Measurements from ENCODE around the gene RNF19B.
A peak's percentile ranks its signal among the peaks of the same experiment; 100 is the strongest.

Gene RNF19B

DNA sequence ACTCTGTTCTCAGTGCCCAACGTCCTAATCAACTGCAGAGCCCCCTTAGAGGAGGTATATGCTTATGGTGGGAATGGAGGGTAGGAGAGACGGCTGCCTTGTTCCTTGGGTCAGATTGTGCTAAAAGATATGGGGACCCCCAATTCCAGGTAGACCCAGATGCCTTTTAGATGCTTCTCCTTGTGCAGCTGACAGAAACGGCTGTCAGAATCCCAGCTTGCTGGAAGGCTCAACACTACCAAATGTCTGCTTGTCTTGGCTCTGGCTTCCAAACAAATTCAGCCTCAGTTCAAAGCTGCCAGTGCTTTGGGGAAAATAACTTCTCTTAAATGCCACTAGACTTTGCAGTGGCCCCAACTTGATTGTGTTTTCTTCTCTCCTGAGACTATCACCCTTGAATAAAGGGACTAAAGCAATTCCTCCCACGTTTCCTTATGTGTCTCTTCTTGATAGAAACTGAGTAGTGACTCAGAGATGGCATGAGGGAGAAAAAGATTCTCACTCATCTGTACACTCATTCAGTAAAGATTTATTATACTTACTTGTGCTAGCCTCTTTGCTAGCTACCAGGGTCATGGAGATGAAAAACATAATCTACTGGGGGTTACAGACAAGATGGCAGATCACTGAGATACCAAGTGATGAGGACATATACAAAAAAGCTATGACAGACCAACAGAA lies 3.4 kb upstream of the RNF19B start:
- DNase-seq: no peak

- no peak for DNase-seq
These were observed 2.3 kb upstream of the RNF19B start for GRCh38 chr1:32966900-32967299.

DNA sequence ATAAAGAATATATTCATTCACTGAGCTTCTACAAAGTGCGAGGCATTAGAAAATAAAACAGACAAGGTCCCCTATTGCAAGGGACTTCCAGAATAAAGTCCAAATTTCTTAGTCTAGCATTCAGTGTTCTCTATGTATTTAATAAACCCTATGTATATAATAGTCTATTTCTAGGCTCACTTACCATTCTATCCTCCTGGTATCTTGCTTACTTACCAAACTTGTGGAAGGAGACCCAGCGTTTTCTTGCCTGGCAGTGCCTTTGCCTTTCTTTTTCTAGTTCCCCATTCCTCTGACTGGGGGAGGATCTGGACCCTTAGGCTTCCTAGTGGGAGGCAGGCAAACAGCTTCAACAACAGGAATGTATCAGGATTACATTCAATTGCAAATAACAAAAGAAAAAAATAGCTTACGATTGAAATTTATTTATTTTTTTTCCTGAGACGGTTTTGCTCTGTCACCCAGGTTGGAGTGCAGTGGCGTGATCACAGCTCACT lies 690 bp upstream of the RNF19B start:
- no peak for DNase-seq

GRCh38 chr1:32963746-32964460 lies 706 bp downstream of the RNF19B start:
- DNase-seq: peak; percentile 5 to 34

- no peak for DNase-seq
These were observed 2.2 kb downstream of the RNF19B start for GRCh38 chr1:32962248-32962896.

GRCh38 chr1:32960819-32961355 lies 3.7 kb downstream of the RNF19B start:
- no peak for DNase-seq

GRCh38 chr1:32960342-32960741 lies 4.3 kb downstream of the RNF19B start:
- DNase-seq: no peak

- DNase-seq: no peak
These were observed 5.8 kb downstream of the RNF19B start for GRCh38 chr1:32958827-32959226.

GRCh38 chr1:32957017-32957416 lies 7.6 kb downstream of the RNF19B start:
- no peak for DNase-seq

GRCh38 chr1:32954168-32954567 lies 10.4 kb downstream of the RNF19B start:
- DNase-seq: no peak

DNA sequence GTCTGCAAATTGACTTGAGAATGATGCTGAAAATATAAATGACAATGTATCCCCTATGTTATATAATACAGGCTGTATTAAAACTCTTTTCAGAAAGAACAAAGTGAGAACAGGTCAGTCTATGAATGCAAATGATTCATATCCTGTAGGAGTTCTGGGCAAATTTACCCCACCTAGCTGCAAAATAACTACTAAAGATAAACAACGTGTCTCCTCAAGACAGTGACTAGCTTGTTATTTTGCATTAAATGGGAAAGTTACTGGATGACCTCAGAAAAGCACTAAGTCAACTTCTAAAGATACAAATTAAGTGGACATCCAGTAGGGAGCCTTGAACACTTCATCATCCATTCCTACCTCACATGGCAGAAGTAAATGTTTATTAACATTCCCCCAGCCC lies 11.1 kb downstream of the RNF19B start:
- DNase-seq: no peak

GRCh38 chr1:32949519-32949918 lies 15.1 kb downstream of the RNF19B start:
- no peak for DNase-seq

- no peak for DNase-seq
These were observed 15.7 kb downstream of the RNF19B start for GRCh38 chr1:32948905-32949304.

- no peak for DNase-seq
These were observed 16.3 kb downstream of the RNF19B start for GRCh38 chr1:32948390-32948722.

DNA sequence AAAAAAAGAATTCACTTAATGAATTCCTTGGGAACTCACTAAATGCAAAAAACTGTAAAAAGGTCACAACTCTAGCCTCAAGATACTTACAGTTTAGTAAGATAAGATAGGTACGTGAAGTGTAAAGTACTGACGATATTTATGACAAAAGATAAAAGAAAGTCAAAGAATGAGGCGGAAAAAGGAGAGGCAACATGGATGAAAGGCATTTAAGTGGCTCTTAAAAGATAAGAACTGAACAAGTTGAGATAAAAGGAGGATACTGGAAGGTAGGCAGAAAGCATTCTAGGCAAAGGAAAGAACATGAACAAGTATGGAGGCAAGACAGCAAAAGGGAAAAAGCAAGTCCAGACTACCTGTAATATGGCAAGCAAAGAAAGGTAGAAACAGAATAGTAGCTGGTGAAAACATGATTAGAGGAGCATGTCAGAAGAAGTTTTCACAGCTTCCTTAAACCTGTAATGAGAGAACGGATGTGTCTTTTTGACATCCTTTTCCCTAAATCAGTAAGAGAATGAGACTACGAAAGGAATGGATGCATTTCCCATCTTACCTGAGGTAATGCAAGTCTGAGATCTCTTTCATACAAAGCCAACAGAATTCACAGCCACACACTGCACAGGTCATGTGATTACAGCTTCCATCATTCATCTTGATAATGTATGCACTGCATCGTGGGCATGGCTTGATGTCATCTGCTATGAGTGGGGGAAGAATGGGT lies 16.8 kb downstream of the RNF19B start:
- DNase-seq: no peak

DNA sequence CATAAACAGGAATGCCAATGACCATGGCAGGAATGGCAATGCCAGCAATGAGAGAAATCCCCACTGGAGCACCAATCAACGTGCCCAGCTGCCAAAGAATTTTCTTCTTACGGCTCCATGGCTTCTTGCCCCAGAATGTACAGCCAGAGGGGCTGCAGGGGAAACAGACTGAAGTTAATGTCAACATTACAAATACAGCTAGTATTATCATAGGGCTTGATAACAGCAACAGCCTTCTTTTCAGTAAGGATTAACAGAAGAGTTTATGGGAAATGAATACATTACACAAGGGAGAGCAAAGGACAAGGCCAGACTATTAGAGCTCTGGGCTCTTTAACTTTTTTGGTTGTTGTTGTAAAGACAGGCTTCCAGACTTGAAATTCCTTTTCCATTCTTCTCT lies 18.2 kb downstream of the RNF19B start:
- no peak for DNase-seq

- DNase-seq: no peak
These were observed 20.4 kb downstream of the RNF19B start for GRCh38 chr1:32944180-32944579.

DNA sequence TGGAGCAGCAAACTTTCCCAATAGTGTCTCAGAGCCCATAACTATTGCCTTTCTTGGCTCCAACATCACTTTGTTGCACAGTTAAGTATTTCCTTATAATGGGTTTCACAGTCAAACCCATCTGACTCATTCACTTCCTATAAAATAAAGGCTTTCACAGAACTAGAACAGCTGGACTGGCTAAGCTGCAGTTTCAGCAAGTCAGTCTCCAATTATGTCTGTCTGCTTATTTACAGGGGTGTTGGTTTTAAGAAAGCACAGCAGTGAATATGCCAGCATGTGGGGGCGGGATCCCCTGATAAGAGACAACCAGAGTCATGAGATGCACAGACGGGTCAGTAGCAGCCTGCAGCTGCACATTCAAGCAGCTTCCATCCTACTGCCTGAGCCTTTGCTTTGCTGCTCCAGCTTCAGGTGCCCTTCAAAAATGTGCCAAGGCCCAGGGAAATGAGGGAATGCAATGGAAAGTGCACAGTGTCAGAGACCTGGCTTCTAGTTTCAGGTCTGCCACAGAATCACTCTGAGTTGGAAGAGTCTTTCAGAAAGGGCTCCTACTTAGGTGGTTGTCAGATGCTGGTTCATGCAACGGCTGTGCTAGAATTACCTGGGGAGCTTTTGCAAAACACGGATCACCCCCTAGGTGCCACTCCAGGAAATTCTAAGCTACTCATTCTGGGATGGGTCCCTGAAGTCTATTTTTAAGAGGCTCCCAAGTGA lies 24.8 kb downstream of the RNF19B start:
- DNase-seq: peak; percentile 89 to 97

DNA sequence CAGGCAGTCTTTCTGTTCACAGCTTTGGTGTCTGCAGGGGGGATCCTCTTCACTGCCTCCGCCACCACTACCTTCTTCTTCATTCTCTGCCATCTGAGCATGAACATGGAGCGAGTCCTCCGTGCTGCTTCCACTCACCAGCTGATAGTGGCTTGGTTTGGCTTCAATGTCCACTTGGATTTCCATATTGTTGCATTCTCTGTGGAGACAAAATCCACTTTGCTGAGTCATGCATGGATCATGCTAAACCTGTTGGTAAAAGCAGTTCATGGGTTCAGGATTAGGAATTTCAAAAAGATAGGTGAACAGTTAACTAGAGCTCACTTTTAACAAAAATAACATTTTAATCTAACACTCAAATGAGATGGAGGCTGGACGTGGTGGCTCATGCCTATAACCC lies 27.5 kb downstream of the RNF19B start:
- no peak for DNase-seq

DNA sequence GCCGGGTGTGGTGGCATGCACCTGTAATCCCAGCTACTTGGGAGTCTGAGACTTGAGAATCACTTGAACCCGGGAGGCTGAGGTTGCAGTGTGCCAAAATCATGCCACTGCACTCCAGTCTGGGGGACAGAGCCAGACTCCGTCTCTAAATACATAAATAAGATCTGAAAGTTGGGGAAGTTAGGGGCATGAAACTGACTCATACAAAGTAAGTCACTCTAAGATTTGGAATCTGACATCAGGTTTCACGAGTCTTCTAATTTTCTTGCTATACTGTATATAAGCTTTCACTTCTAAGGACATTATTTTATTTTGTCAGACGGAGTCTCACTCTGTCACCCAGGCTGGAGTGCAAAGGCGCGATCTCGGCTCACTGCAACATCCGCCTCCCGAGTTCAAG lies 30.1 kb downstream of the RNF19B start:
- no peak for DNase-seq

- no peak for DNase-seq
These were observed 30.8 kb downstream of the RNF19B start for GRCh38 chr1:32933742-32934322.

- no peak for DNase-seq
These were observed 32.8 kb downstream of the RNF19B start for GRCh38 chr1:32931760-32932159.

All from NCI-H524 (cell line).